Erythroblast (primary cell): Measurements from ENCODE around the gene SLC6A11.

Experiments used
- GATA1 ChIP-seq: IDR thresholded peaks from 2 replicates; pipeline ENCODE4 v1.6.1; 2011; ENCODE audit warnings: low read depth, mild to moderate bottlenecking, control low read depth, low read length, moderate library complexity
- POLR2A ChIP-seq: IDR thresholded peaks from 2 replicates; pipeline ENCODE4 v1.6.1; 2011; ENCODE audit warnings: mild to moderate bottlenecking, low read length

- TF ChIP-seq POLR2A (no peak), GATA1 (no peak)
These were observed 117.4 kb downstream of the SLC6A11 start for GRCh38 chr3:10933470-10933804.
